CD4-positive, alpha-beta T cell treated with Interleukin-6 for 4 hours (primary cell): ENCODE results near the gene CLEC3A.
"Not testable (repeated sequence)": the region's sequence is repeated elsewhere in the genome, so short reads cannot be mapped to it uniquely, and the experiment has no call there.

Experiments
- DNase-seq: peaks from one replicate; pipeline ENCODE4 v3.0.0-alpha.2; 2020; ENCODE audit warnings: mixed read lengths

Gene CLEC3A, protein sequence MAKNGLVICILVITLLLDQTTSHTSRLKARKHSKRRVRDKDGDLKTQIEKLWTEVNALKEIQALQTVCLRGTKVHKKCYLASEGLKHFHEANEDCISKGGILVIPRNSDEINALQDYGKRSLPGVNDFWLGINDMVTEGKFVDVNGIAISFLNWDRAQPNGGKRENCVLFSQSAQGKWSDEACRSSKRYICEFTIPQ

GRCh38 chr16:78022347-78023060 lies at the start of gene CLEC3A:
TSS of gene CLEC3A (plus strand) at chr16:78022548. CDS start at chr16:78022627, 79 bp downstream.
- no peak for DNase-seq

DNA sequence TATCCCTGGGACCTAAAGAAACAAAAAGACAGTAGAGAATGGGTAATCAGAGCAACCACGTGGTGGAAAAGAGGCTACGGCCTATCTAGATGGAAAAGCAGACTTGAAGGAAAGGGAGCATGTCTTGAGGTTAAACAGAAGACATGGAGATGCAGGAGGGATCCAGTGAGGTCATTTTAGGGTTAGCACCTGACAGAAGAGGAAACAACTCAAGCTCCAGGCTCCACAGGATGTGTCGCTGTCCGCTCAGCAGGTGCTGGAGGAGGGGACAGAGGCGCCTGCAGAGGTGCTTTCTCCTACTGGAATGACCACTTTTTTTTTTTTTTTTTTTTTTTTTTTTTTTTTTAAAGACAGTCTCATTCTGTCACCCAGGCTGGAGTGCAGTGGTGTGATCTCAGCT lies 47.5 kb upstream of the CLEC3A start:
- no peak for DNase-seq

DNA sequence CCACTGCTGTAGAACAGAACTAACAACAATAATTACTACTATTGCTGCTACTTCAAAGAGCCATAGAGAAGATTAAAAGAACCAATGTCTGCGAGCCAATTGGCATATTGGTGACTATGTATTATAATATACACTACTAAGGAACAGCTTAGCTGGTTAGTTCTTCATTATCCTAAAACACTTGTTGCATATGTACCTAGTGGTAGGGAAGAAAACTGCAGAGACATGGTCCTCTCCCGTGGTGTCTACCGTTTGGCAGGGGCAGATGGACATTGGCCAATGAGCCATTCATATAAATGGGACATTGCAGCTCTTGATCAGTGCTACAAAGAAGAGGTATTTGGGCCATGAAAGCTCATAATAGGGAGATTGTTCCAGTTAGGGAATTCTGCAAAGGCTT lies 46.4 kb upstream of the CLEC3A start:
- no peak for DNase-seq

- DNase-seq, result no peak
Measured at GRCh38 chr16:77977339-77977738, 45.0 kb upstream of the CLEC3A start.

DNA sequence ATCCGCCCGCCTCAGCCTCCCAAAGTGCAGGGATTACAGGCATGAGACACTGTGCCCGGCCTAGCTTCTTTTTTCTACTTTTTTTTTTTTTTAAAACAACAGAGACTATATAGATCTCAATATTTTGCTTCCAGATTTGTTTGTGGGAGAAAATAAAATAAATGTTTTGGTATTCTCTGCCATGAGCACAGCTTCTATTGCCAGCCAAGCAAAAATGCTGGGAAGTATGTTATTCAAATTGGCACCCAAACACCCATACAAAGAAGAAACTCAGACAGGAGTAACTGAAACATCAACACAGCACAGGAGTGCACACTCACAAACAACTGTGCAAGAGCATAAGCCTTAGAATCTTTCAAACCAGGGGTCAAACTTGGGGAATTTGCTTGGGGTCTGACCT lies 37.2 kb upstream of the CLEC3A start:
- no peak for DNase-seq

- DNase-seq, result no peak
Measured at GRCh38 chr16:77986011-77986740, 36.2 kb upstream of the CLEC3A start.

- DNase-seq, result no peak
Measured at GRCh38 chr16:77987810-77988209, 34.5 kb upstream of the CLEC3A start.

GRCh38 chr16:77989846-77990245 lies 32.5 kb upstream of the CLEC3A start:
- DNase-seq, result no peak

GRCh38 chr16:77991701-77992100 lies 30.6 kb upstream of the CLEC3A start:
- DNase-seq, result no peak

DNA sequence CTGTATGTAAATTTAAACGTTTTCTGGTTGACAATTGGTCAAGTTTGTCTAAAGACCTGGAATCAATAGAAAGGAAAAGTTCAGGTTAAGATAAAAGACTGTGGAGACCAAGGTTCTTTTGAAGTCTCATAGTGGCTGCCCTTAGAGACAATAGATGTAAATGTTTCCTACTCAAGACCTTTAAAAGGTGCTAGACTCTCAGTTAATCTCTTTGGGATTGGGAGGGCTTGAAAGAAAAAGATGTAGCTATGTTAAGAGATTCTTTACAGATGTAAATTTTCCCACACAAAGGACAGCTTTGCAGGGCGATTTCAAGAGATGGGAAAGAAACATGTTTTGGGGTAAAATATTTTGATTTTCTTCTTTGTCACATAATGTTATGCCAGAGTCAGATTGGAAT lies 30.0 kb upstream of the CLEC3A start:
- DNase-seq, result not testable (repeated sequence)

GRCh38 chr16:77993111-77993985 lies 29.0 kb upstream of the CLEC3A start:
- no peak for DNase-seq

DNA sequence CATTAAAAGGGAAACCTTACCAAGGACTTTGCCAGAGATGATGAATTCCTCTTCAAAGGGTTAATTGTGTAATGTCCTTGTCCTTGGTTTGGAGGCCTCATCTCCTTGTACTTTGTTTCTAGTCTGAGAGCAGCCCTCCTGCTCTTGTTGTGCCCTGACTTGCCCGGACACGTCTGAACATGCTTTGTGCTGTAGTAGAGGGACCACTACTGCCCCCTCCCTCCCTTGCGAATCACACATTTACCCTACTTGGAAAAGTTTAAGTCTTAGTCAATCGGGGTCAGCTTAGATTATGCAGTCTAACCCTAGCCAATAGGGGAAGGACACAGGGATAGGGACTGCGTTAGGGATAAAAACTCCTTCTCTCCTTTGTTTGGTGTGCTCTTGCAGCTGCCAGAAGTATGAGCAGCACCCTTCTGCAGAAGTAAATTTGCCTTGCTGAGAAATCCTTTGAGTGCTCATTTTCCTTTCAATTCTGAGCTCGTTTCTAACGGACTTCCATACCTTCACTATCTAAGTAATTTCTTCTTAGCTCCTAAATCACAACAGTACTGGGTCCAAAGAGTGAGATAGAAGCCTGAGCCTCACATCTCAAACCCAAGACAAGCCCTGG lies 26.4 kb upstream of the CLEC3A start:
- DNase-seq, result no peak

DNA sequence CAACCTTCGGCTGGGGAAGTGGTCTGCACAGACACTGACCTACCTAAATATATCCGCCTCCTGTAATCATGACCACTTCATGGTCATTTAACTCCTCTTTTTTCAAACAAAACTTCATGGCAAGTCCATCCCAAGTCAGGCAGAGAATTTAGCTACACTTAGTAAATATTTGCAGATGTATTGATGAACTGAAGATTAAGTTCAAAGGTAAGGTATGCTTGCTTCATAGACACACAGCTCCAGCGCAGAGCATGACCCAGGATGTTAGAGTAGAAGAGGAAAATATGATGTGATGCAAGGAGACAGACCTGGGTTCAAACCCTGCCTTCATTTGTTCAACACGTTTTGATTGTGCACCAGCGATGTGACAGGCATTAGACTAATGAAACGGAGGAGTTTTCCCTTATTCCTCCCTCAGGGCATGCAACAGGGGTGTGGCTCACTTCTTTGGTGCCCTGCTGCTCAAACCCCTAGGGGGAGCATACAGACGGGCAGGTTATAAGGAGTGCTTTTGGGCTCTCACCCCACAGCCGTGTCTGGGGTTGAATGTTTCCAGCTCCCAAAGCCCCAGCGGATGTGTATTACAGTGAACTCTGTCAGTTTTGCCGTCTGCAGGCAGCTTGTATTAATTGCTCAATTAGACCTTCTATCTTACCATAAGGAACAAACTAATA lies 23.9 kb upstream of the CLEC3A start:
- no peak for DNase-seq

- no peak for DNase-seq
Measured at GRCh38 chr16:78001451-78002025, 20.8 kb upstream of the CLEC3A start.

DNA sequence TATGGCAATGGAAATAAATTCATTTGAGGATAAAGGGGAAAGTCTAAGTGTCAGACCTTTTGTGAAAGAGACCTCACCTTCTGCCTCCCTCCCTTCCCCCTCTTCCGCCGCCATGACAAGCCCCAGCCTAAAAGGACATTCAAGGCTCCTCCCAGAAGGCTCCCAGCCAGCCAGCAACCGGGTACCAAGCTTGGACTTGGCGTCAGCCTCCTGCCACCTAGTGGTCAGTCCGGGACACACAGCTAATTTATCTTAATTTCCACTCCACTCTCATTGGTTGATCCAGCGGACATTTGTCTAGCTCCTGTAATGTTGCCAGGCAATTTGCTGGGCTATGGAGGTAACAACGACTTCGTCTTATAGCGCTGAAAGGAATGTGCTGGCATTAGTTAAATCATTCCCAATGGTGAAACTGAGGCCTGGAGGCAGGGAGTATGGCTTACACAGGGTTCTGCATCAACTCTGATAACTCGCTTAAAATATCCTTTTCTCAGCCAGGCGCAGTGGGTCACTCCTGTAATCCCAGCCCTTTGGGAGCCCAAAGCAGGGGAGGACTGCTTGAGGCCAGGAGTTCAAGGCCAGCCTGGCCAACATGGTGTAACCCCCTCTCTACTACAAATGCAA lies 19.3 kb upstream of the CLEC3A start:
- DNase-seq, result peak; percentile 64

- DNase-seq, result no peak
Measured at GRCh38 chr16:78004517-78004916, 17.8 kb upstream of the CLEC3A start.

DNA sequence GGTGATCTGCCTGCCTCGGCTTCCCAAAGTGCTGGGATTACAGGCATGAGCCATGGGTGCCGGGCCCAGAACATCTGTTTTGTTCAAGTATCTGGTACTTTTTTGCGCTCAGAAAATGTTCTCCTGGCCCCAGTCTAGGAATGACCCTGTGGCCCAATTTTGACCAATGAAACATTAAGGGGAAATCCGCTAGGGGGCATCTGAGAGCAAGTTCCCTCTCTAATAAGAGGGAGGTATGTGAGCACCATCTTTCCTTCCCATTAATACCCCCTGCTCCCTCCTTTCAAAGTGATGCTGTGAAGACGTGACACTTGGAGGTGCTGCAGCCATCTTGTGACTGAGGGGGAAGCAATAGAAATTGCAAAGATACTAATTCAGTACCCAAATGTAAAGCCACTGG lies 16.5 kb upstream of the CLEC3A start:
- DNase-seq, result peak; percentile 5

DNA sequence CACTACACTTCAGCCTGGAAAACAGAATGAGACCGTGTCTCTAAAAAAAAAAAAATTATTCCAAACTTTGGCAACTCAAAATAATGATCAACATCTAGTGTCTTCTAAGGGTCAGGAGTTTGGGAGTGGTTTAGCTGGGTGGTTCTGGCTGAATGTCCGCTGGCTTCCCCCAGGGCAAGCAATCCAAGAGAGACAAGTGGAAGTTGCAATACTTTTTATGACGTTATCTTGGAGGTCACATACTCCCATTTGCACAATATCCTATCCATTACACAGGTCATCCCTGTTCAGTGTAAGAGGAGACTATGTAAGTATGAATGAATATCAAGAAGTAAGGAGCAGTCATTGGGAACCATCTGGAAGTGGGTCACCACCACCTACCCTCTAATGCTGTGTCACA lies 15.2 kb upstream of the CLEC3A start:
- DNase-seq, result no peak

DNA sequence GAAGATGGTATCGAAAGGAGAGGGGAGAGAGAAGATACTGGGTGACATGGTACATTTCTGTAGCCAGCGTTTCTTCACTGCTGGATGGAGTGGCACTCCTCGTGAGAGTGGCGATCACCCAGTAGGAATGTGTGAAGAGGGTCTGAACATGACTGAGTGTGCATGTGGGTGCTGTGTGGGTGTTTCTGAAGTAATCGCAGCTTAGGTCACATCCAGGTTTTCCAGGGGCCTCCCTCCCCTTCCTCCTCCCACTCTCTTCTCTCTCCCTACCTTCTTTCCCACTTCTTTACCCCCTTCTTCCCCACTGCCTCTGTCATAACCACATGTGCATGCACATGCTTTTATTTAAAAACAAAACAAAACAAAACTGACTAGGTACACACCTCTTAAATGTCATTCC lies 1.8 kb downstream of the CLEC3A start:
- no peak for DNase-seq

- no peak for DNase-seq
Measured at GRCh38 chr16:78025631-78026030, 3.3 kb downstream of the CLEC3A start.

DNA sequence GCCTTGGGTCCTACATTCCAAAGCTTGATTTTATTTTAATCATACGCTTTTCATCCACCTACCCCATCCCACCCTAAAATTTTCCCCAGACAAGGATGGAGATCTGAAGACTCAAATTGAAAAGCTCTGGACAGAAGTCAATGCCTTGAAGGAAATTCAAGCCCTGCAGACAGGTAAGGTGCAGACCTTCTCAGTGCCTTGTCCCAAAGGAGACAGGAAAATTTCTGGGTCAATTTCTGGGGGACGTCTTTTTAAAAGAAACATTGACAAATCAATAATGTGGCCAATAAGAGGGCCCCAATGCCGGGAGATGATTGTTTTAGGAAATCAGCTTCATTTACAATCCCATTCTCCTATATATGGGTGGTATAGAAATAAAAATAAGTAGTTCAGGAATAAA lies 5.7 kb downstream of the CLEC3A start:
- no peak for DNase-seq
